Activated CD8-positive, alpha-beta memory T cell treated with anti-CD3 and anti-CD28 coated beads for 36 hours (primary cell): ENCODE results near the gene EPHA5. TPM values are rescaled to one million over a fixed set of nuclear protein-coding genes. Genes with fewer than 3 reads are reported as not detected.
"Not testable (repeated sequence)": the region's sequence is repeated elsewhere in the genome, so short reads cannot be mapped to it uniquely, and the experiment has no call there.

Experiments used
- CTCF ChIA-PET: fragments of 350-600 bp; sonication (Branson Sonifier 250); formaldehyde crosslinking; loops from one replicate; lab custom pipeline; 2021; ENCODE audit warnings: antibody characterized with exemption; lab: Charles Lee
- POLR2A ChIA-PET: fragments of 350-600 bp; sonication (Branson Sonifier 250); formaldehyde crosslinking; loops from one replicate; lab custom pipeline; 2021; ENCODE audit warnings: antibody characterized with exemption; lab: Charles Lee
- total RNA-seq, 2 experiments: library from RNA; stranded (reverse); gene quantifications; one replicate each; pipeline ENCODE4 v1.2.3, GENCODE V29; 2021

EPHA5 gene
- total RNA-seq, 2 experiments from 2014 or later, result not detected

DNA sequence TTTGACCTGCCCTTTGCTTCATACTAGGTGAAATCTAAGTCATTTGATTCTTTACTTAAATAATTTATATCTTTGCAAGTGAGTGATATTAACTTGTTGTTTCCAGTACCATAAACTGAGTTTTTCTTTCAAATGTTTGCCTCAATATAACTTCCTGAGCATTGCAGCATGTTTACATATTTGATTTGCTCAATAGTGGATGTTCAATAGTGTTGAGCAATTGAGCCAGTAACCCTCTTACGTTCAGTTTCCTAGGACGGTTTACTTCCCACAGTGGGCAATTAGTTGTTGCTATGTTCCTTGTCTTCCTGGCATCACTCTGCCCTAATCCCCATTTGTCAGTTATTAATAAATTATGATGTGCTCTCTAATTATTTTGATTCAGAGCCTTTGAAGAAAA lies 278.5 kb downstream of the EPHA5 start:
- CTCF ChIA-PET, result no interaction called here
- POLR2A ChIA-PET, result no interaction called here

DNA sequence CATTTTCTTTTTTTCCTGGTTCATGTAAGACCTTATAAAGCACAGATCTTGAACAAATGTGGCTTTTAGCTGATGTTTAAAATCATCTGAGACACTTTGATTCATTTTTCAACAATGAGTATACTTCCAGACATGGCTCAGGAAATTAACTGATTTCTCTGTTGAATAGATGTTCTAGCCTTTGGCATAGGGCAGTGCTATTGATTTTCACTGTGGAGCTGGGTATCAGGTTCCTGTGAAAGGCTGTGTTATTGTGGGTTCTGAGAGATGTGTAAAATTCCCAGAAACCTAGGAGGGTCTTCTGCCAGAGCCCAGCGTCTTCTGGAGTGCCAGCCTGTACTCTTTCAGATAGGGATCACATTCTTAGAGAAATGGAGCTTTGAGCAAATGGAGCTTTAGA lies 278.9 kb downstream of the EPHA5 start:
- ChIA-PET CTCF (no interaction called here), POLR2A (no interaction called here)

DNA sequence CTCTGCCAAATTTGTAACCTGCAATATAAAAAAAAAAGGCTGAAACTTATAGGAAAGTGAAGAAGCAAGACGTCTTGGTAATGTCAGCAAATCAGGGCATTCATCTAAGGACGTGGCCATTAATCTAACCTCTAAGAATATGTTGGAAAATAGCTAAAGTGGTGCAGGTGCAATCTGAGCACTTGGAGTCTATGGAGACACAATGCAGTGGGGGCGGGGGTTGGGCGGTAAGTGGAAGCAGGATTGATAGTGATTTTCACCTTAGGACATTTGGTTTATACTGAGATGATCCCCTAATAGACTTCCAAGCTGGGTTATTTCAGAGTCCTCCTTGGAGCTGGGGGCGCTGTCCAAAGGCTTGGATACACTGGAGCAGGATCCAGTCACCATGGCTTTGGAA lies 283.4 kb downstream of the EPHA5 start:
- CTCF ChIA-PET, result no interaction called here
- POLR2A ChIA-PET, result no interaction called here

DNA sequence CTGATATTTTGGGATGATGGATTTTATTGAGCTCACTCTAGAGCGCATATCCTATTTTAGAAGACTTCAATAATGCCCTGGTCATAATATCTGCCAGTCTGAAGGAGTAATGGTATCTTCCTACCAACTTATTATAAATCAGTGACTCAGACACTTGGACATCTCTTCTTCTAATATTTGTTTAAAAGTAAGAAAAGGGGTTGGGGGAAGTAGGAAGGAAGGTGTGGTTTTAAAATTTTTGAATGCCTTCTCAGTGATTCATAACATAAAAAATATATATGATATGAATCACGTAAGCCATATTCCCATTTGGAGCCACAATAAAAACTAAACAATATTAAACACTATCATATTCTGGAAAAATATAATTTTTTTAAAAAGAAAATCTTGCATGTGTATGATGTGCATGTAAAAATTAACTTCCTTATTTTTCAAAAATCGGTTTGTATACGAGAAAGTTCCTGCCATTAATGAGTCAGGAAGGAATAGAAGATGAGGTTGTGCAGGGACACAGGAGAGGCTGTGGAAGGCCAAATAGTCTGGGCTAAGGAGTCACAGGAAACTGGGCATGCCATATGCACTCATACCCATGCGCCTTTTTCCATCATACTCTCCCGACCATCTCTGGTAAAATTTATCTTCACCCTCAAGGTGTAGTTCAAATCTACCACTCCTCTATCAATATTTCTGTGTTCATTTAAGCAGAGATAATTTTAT lies 286.5 kb downstream of the EPHA5 start:
- ChIA-PET CTCF (interaction anchor here (0.5 kb wide), 1 partner anchor 18 kb away, joined by 3 read pairs; no protein-coding TSS in a partner anchor), POLR2A (no interaction called here)

DNA sequence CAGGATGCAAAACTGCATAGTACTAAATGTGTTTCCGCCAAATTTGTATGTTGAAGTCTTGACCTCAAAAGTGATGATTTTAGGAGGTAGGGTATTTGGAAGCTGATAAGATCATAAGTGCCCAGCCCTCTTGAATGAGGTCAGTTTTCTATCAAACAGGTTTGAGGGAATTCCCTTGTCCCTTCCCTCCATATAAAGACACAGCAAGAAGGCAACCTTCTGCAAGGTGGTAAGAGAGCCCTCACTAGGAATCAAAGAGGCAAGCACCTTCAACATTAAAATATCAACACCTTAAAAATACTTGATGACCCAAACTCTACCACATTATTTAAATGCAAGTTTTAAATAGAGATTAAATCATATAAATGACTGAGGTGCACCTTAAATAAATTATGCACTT lies 288.6 kb downstream of the EPHA5 start:
- ChIA-PET POLR2A (no interaction called here), CTCF (no interaction called here)

DNA sequence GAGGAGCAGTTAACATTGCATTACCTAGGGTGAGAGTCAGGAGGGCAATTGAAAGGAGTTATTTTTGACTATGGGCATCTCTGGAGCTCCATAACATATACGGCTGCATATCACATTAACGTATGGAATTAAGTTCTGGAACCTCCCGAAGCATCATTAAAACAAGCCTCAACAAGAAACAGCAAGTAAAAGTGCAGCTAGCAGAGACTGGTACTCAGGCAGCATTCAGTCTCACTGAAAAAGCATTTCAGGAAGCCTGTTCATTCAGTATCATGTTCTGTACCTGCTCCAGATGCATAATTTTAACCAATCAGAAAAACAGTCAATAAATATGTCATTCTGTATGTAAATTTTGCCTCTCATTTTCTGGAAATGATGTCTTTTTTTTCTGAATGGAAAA lies 299.6 kb downstream of the EPHA5 start:
- POLR2A ChIA-PET, result no interaction called here
- CTCF ChIA-PET, result no interaction called here

DNA sequence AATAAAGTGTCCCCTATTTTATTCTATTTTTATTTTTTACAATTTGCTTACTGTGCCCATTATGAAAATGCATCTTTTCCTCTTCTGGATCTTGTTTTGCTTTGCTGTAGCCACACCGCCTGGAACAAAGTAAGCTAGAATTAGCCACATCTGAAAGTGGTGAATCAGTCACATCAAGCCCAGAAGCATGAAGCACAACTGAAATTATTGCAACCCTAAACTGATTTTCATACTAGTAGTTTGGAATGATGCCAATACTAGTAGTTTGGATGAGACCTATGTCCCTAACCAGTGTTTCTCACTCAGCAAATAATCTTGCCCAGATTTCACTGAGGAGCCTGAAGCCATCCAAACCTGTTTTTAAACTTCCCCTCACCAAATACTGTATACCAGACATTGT lies 303.0 kb downstream of the EPHA5 start:
- POLR2A ChIA-PET, result no interaction called here
- CTCF ChIA-PET, result no interaction called here

DNA sequence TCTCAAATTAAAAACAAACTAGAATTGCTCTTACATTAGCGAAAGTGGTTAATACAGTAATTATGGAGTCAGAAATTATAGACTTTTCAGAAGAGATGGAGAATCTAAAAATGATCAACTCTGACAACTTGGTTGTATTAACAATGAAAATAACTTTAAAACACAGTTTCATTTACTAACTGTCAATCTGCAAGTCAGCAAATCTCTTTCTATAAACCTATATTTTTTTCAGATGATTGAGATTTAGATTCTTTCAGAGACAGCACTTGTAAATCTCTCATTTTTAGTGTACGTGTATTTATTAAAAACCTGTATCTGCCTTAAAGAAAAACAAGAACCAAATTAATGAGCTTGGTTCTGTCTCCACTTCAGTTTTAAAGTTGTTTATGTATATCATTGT lies 311.4 kb downstream of the EPHA5 start:
- POLR2A ChIA-PET, result no interaction called here
- CTCF ChIA-PET, result no interaction called here

DNA sequence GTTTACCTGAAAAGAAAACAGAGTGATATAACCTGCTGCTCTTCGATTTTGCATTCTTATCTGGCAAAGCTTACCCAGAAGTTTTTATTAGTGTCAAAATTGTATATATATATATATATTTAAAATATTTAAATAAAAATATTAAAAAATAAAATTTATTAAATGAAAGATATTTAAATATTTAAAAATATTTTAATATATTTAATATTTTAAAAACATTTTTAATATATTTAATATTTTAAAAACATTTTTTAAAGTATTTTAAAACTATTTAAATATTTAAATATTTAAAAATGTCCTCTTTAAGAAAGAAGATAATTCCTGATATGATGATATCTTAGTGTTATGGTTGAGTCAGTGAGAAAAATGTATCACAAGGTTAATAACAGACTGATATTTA lies 317.2 kb downstream of the EPHA5 start:
- ChIA-PET POLR2A (no interaction called here), CTCF (no interaction called here)

DNA sequence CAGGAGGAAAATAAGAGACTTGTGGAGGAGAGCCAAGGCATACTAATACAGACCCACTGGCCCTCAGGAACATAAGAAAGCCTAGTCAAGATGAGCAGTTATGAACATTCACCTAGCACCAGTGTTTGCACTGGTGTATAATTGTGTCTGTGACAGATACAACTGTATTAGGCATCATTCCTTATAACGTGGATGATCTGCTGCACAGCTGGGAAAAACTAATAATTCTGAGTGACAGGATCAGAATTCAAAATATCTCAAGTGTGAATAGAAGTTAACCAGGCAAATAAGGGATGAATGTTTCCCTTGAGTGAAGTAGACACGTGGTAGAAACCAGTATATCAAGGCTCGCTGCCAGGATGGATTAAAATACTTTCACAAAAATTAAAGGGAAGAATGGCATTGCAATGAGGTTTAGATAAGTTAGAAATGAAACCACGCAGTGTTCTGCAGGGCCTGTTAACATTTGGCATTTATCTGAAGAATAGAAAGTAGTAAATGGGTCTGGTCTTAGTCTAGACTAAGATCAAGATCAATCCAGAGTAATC lies 325.9 kb downstream of the EPHA5 start:
- ChIA-PET POLR2A (no interaction called here), CTCF (no interaction called here)

DNA sequence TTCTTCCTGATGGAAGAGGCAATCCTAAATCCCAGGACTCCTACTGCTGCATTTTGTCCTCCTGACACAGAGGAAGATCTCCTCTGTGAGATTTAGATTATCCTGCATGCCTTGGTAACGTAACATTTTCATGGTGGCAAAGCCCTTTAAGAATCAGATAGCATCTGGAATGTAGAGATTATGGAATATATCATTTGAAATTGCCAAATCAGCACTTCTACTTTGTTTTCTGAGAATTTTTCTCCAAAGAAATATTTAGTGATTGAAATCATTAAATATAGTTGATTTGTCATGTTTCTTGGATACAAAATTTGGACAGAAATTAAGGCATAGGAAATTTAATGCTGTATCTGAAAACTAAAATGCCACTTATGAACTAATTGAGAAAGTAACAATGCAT lies 326.9 kb downstream of the EPHA5 start:
- CTCF ChIA-PET, result no interaction called here

DNA sequence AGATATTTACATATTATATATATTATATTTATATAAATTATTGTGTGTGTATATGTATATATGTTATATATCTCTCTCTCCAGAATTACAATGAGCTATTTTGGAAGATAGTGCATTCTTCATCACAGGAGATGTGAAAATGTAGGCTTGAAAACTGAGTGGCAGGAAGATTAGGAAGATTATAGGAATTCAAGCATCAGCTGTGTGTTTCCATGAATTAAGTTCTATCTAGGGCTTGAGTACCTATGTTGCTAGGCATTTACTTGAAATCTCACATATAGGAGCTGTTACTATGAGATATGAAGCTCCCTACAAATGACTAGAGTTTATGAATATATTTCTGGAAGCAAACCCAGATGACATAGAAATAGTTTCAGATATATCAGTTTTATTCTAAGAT lies 328.7 kb downstream of the EPHA5 start:
- ChIA-PET CTCF (no interaction called here), POLR2A (no interaction called here)

More for the DNA sequence above, 326.9 kb downstream of the EPHA5 start:
- POLR2A ChIA-PET, result no interaction called here

DNA sequence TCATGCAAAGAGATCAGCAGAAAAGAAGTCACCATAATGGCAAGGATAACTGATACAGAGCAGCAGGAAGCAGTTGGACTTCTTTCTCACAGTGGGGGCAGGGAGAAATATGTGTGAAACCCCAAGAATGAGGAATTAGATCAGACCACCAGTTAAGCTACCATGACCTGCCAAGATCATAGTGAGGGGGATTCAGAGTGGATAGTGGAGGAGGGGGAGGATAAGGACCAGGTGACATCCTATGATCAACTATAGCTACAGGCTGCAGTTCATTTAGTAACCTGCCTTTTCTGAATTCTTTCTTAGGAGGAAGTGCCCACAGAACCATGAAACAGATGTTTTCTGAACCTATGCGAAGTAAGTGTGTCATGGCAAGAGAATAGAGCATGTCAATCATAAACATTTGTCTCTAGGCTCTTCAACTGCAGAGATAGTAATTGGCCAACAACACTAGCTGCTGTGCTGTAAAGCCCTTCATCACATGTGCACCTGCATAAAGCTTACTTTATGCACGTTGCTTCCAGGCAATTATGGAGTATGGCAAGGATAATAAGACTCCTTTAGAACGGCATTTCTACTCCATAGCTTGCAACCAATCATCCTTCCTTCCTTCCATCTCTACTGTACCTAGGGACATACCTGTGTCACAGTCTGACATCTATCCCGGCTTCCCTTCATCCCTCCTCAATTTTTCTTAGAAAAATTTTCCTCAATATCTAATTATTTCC lies 329.7 kb downstream of the EPHA5 start:
- ChIA-PET POLR2A (no interaction called here), CTCF (no interaction called here)

DNA sequence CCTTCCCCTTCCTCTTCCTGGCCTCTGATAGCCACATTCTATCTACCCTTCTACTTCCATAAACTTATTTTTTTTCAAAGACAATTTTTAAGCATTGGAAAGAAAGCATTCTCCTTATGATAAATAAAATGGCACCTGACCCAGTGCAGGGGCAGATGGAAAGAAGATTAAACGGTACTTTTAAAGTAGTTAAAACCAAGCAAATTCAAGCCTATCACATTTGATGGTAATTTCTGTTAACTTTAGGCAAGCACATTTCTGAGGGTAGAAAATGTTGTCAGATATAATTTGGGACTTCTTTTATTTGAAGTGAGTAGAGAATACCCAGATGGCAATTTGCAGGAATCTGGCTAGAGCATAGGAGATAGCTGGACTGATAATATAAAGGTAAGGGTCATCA lies 332.9 kb downstream of the EPHA5 start:
- ChIA-PET CTCF (no interaction called here), POLR2A (no interaction called here)

DNA sequence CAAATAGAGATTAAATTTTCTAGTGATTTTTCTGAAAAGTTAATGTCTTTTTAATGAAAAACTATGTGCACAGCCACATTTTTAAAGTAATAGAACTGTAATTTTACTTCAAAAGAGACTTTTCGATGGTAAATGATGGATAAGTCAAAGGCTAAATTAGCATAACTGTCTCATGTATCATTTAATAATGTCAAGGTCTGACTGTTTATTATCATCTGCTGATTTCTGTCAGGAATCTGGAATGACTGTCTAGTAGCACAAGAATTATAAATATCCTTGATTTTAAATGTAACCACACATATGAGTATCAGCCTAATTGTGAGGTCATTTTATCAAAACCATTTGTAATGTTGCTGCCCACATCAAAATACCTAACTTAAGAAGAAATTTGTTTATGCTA lies 333.8 kb downstream of the EPHA5 start:
- CTCF ChIA-PET, result no interaction called here
- POLR2A ChIA-PET, result no interaction called here

DNA sequence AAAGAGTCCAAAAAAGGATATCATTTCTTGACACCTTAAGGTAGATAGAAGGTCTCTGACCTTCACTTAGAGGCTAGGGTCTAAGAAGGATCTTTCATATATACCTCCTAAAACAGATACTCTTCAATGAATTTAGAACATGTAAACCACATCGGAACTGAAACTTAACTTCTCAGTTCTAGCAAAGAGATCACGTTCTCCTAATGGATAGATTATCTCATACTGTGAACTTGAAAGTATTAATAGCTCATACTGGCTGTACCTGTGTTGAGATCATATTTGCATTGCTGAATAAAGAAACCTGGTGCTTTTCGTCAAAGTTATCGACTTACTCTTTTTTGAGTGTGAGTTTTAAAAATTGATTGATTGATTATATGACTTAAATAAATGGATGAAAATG lies 353.8 kb downstream of the EPHA5 start:
- POLR2A ChIA-PET, result no interaction called here
- CTCF ChIA-PET, result no interaction called here

DNA sequence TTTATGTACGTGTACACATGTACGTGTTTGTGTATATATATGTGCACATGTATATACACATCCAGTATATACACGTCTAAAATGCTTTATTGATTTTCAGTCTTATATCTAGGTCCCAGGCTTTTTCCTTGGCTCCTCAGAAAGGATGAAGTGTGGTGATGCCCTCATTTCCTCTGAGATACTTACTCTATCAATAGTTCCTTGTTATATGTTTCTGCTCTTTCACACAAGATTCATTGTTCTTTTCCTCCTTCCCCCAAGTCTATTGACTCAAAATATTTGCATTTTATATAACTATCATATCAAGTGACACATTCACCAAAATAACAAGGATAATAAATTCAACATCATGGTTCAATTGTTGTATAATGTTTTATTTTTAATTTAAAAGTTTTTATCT lies 359.2 kb downstream of the EPHA5 start:
- CTCF ChIA-PET, result no interaction called here
- POLR2A ChIA-PET, result no interaction called here

DNA sequence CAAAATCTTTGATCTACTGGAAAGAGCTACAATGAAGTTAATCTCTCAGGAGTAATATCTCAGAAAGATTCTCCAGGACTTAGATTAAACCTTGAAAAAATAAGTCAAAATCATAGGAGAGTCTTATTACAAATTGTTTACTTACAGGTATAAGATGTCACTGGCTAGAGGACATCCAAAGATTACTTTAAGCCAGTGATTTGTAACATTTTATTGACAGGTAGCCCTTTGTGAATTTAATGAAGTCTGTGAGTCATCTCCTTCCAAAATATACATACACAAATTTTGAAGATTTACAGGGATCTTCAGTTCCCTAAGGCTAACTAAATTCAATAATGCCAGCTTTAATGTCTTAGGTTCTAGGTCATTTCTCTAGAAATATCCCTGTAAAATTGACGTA lies 359.7 kb downstream of the EPHA5 start:
- ChIA-PET CTCF (no interaction called here), POLR2A (no interaction called here)

DNA sequence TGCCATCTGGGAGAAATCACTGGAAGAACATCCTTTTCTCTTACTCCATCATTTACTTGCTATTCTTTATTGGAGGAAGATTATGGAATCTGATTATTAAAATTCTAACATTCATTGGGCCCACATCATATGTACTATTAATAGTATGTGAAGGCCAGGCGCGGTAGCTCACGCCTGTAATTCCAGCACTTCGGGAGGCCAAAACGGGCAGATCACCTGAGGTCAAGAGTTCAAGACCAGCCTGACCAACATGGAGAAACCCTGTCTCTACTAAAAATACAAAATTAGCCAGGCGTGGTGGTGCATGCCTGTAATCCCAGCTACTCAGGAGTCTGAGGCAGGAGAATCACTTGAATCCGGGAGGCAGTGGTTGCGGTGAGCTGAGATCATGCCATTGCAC lies 361.7 kb downstream of the EPHA5 start:
- POLR2A ChIA-PET, CTCF ChIA-PET: not testable (repeated sequence)

DNA sequence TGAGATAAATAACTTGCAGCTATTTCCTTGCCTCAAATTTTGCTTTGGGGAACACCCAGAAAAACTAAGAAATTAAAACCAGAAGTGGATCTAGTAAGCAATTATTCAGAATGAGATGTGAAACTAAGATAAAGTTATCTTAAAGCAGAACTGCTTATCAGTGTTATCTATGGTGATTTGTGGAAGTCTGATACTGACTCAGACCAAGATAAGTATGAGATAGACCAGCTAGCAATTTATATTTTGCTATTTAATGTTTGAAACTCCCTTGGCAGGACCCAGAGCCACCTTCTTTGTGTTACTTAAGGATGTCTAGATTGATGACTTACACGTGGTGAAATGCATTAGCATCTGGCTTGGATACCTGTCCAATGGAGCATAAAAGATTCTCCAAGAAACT lies 368.1 kb downstream of the EPHA5 start:
- ChIA-PET CTCF (no interaction called here), POLR2A (no interaction called here)

DNA sequence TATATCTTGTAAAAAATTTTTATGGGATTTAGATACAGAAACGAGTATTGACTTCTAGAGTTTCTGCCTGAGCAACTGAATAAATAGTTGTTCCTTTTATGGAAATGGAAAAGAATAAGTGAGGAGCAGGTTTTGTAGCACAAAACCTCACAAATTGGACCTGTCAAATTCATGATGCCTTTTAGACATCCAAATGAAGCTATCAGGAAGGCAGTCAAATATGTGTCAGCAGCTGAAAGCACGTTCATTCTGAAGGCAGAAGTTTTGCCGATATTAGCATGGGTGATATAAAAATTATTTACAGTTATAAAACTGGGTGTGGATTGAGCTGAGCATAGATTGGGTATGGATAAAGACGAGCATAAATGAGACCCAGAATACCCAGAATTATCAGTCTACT lies 374.0 kb downstream of the EPHA5 start:
- ChIA-PET POLR2A (no interaction called here), CTCF (no interaction called here)
